Astrocyte of the spinal cord (primary cell): ENCODE data around the gene SFMBT1.

ENCODE experiments used
- DNase-seq: peaks from one replicate; pipeline ENCODE4 v3.0.0; 2011; ENCODE audit warnings: low read depth, low spot score
- H3K4me3 ChIP-seq: 2 replicates; pipeline ENCODE4 v1.5.1; 2011; ENCODE audit warnings: low read depth, mild to moderate bottlenecking, low read length, moderate library complexity
- CTCF ChIP-seq: IDR thresholded peaks from 2 replicates; pipeline ENCODE4 v1.5.1; 2012; ENCODE audit warnings: low read depth, mild to moderate bottlenecking, low read length, inconsistent platforms
- in situ Hi-C: cut with HindIII; loops from 2 replicates; pipeline ENCODE4 v1.10.0; 2017; ENCODE audit warnings: low sequenced_read_pairs

The SFMBT1 gene

GRCh38 chr3:52879581-52879980 lies 166.3 kb downstream of the SFMBT1 start:
- no peak for TF ChIP-seq CTCF
- in situ Hi-C loops: no loop called here
- DNase-seq: no peak
- no peak overlapping the region for H3K4me3 ChIP-seq

- in situ Hi-C loops: no loop called here
- DNase-seq: no peak
- no peak for TF ChIP-seq CTCF
- no peak overlapping the region for H3K4me3 ChIP-seq
Observed at GRCh38 chr3:52879090-52879489, 166.8 kb downstream of the SFMBT1 start.

GRCh38 chr3:52877085-52877484 lies 168.8 kb downstream of the SFMBT1 start:
- H3K4me3 ChIP-seq: no peak overlapping the region
- in situ Hi-C loops: no loop called here
- TF ChIP-seq CTCF: no peak
- DNase-seq: no peak

GRCh38 chr3:52874864-52875587 lies 170.8 kb downstream of the SFMBT1 start:
- no peak for DNase-seq
- no peak overlapping the region for H3K4me3 ChIP-seq
- no peak for TF ChIP-seq CTCF
- in situ Hi-C loops: no loop called here

GRCh38 chr3:52874160-52874701 lies 171.6 kb downstream of the SFMBT1 start:
- TF ChIP-seq CTCF: no peak
- DNase-seq: no peak

GRCh38 chr3:52873433-52874159 lies 172.3 kb downstream of the SFMBT1 start:
- H3K4me3 ChIP-seq: no peak overlapping the region
- TF ChIP-seq CTCF: peak; percentile 12
- DNase-seq: peak; percentile 59
- in situ Hi-C loops: no loop called here

More at GRCh38 chr3:52874160-52874701, 171.6 kb downstream of the SFMBT1 start:
- in situ Hi-C loops: no loop called here
- no peak overlapping the region for H3K4me3 ChIP-seq
